Activated effector memory CD4-positive, alpha-beta T cell treated with Interleukin-2 at 50 U/mL for 16 hours (primary cell): ENCODE results near the gene AFDN.

Experiments
- DNase-seq: peaks from one replicate; pipeline ENCODE4 v3.0.0-alpha.2; 2020

AFDN gene

GRCh38 chr6:167819576-167819975 lies 7.1 kb upstream of the AFDN start:
- DNase-seq, result no peak

GRCh38 chr6:167820681-167821080 lies 6.0 kb upstream of the AFDN start:
- no peak for DNase-seq

- DNase-seq, result no peak
Measured at GRCh38 chr6:167824591-167825331, 1.9 kb upstream of the AFDN start.

- no peak for DNase-seq
Measured at GRCh38 chr6:167825332-167826229, 1.1 kb upstream of the AFDN start.

- peak; percentile 57 for DNase-seq
Measured at GRCh38 chr6:167826230-167826895, 348 bp upstream of the AFDN start.

DNA sequence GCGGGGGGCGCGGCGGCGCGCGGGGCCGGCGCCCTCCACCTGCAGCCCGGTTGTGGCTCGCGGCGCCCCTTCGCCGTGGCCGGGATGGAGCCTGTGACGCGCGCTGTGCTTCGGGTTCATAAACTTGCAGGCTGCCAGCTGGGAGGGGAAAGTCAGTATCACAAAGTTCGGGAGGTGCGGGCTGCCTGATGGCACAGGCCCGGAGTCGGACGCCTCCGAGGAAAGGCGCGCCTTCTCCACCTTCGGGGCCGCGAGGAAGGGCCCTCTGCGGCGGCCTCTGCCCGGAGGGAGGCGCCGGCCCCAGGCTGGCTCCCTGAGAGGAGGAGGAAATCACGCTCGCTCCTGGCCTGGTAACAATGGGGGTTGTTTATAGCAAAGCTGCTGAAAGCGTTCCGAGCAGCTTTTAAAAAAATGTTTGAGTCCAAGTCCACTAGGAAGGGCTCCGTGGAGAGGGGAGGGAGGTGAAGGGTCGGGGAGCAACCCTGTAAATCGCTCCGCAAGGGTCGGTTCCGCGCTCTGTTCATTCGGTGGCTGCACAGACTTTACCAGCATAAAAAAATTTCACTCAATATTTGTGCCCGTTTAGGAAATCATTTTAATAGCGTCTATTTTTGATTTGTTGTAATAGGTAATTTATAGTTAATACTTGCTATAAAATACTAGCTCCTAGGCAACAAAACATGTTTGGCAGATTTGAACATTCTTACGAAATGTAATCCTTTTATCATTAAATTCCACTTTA lies 1.0 kb downstream of the AFDN start:
- DNase-seq, result peak; percentile 15

- DNase-seq, result no peak
Measured at GRCh38 chr6:167828325-167828956, 1.7 kb downstream of the AFDN start.

- no peak for DNase-seq
Measured at GRCh38 chr6:167829513-167829912, 2.8 kb downstream of the AFDN start.

DNA sequence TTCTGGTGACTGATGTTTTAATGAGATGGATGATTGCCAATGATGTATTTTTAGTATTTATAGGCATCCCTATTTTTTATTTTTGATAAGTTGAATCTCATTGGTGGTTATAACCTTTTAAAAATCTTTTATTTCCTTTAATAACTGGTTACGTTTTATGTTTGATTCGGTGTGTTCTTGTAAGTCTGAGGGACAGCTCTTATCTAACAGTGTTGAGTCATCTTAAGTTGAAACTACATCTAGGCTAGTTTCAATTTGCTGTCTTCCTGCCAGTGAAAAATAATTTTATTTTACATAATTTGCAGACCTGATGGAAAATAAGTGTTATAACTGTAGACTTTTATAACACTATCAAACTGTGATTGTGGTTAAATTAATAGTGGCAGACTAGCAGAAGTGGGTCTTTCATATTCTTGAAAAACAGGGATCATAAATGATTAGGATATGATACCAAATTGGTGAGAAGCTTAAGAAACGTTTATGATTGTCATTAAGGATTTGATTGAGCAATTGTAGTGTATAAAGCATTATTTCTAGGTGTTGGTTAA lies 4.6 kb downstream of the AFDN start:
- DNase-seq, result no peak

DNA sequence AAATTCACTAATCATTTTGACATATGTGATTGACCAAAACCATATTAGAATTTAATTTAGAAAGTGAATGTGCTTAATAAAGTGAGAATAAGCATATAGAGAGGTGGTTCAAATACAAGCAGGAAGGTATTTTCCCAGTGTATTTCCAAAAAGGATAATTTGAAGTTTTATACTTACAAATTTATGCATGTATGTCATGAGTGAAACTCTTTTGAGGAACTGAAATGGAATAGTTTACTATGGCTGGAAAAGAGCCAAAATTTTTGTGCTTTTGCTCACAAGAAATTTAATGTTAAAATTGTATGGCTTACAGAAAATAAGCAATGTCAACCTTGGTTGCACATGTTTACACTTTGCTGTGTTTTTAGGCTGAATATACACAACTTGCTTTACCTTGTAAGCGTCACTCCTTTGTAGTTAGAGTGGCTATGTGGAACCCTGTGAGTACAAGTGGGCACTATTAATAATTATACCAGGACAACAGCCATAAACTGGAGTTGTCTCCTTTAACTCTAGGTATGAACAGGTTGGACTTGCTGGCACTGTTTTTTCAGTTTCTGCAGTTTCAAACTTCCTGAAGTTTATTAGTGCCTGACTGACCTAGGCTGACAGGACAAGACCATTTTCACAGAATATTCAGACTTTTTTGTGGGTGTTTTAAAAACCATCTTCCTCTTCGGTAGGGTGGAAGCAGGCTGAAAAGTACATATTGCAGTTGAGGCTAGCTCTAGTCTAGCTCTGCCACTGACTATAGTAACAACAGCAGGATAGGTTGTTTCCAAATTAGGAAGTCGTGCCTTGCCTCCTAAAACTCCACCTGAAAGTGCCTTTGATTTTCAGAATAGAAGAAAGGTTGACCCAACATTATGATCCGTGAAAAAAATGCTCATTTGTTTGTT lies 6.0 kb downstream of the AFDN start:
- DNase-seq, result no peak

DNA sequence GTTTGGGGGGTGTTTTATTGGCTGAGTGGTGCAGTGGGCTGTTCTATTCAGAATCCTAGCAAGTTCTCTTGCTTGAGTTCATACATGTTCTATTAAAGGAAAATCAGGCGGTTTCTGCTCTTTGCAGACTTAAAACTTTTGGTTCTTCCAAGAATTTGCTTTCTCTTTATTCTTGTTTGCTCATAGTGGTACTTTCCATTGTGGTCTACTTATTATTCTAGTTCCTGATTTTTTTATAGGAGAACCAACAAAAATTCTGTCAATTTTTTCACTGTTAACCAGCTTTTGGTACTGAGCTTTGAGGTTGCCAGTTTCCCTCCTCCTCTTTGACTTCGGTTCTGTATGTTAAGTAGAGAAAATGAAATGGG lies 6.7 kb downstream of the AFDN start:
- DNase-seq, result no peak

DNA sequence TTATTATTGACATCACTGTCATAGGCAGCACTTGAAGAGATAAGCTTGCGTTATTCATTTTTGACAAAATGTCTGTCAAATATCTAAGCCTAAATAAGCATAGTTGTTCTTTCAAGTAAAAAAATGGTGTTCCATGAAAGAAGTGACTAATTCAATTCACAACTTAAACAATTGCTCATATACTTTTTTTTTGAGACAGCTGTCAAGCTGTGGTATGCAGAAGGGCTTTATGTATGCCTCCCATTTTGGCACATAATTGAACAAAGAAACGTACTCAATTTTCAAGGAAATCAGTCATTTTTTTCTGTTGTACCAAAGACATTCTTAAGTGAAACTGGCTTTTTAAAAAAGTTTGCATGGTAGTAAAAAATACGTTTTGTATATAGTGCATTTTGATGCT lies 8.5 kb downstream of the AFDN start:
- DNase-seq, result no peak

DNA sequence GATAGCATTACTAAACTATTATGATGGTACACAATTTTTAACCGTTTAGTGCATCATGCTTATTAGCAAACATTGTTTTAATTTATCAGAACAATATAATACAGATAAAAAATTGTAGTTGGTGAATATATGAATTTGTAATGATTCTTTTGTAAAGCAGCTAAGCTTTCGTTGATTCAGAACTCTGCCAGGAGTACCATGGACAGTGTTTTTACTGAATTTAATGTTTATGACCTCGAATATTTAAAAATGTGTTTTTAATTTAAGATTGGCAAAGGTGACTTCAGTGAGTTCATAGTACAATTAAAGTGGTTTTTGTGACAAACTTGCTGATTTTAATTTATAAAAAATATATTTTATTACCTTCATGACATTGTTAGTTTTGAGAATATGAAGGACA lies 10.0 kb downstream of the AFDN start:
- no peak for DNase-seq

- DNase-seq, result no peak
Measured at GRCh38 chr6:167838207-167838748, 11.6 kb downstream of the AFDN start.

GRCh38 chr6:167839343-167839742 lies 12.6 kb downstream of the AFDN start:
- DNase-seq, result no peak

GRCh38 chr6:167839755-167840154 lies 13.0 kb downstream of the AFDN start:
- no peak for DNase-seq

- no peak for DNase-seq
Measured at GRCh38 chr6:167840160-167840525, 13.4 kb downstream of the AFDN start.

DNA sequence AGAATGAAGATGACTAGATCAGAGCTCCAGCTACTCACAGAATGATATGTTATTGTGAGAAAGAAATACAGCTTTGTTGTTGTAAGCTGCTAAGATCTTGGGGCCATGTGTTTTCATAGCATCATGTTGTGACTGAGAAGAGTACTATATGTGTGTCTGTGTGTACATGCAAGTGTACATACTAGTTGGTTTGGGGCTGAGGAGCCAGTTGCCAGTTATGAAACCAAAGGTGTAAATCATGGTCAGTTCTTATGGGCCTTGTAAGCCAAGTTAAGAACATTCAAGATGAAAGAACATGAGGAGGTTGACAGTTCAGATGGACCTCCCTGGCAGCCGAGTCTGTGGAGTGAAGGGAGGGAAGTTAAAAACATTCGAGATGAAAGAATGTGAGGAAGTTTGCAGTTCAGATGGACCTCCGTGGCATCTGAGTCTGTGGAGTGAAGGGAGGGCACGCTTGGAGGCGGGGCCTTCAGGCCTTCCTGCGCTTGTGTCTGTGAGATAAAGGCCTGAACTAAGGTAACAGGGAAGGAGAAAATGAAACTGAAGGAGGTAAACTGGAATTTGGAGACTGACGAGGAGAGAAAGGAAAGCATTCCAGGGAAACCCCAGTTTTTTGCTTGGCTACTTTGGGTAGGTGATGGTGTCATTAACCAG lies 13.9 kb downstream of the AFDN start:
- no peak for DNase-seq

GRCh38 chr6:167841981-167842380 lies 15.3 kb downstream of the AFDN start:
- no peak for DNase-seq

DNA sequence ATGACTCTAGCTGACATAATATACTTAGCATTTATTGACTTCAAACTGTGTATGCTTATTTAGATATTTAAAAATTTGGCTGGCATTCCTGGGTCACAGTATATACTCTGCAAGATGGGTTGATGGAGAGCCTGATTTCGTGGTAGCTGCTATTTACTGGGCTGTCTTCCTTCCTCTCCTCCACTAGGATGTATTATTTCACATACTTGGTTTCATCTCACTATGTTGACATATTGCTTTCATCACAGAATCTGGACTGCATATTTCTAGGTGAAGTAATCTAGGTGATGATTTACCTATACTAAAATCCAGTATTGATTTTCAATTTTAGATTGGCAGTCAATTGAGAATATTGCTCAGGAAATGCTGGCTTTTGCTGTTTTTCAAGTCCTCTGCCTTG lies 15.7 kb downstream of the AFDN start:
- no peak for DNase-seq
